H1 (cell line): ENCODE data around the gene IQCN. TPM values are rescaled to one million over a fixed set of nuclear protein-coding genes. Genes with fewer than 3 reads are reported as not detected.

Experiments
- EP300 ChIP-seq, 2 experiments: IDR thresholded peaks; 1 replicate in 1 of 2; 2 replicates in 1 of 2; pipeline ENCODE4 v1.6.1; 2011 to 2012; ENCODE audit warnings: low read depth in 2 of 2, low read length in 2 of 2, mild to moderate bottlenecking in 2 of 2, borderline replicate concordance in 1 of 2, inconsistent platforms in 1 of 2, moderate library complexity in 1 of 2
- HDAC6 ChIP-seq: IDR thresholded peaks from one replicate; pipeline ENCODE4 v1.7.1; 2012; ENCODE audit warnings: low read depth, mild to moderate bottlenecking, inconsistent platforms, low read length, moderate library complexity
- NRF1 ChIP-seq: IDR thresholded peaks from 2 replicates; pipeline ENCODE4 v1.6.1; 2011; ENCODE audit warnings: mild to moderate bottlenecking, low read depth, low read length, improper control_type of control experiment
- POLR2AphosphoS5 ChIP-seq: IDR thresholded peaks from 2 replicates; pipeline ENCODE4 v1.6.1; 2011; ENCODE audit warnings: low read depth, low read length
- SP1 ChIP-seq: IDR thresholded peaks from 2 replicates; pipeline ENCODE4 v1.6.1; 2011; ENCODE audit warnings: low read depth, low read length
- SRF ChIP-seq: IDR thresholded peaks from 2 replicates; pipeline ENCODE4 v1.6.1; 2011; ENCODE audit warnings: mild to moderate bottlenecking, low read depth, low read length, moderate library complexity
- TAF7 ChIP-seq: optimal IDR thresholded peaks from 2 replicates; pipeline ENCODE3; 2011; ENCODE audit warnings: low read depth, mild to moderate bottlenecking, inconsistent platforms, low read length, moderate library complexity, borderline replicate concordance
- polyA plus RNA-seq, 7 experiments: library from polyadenylated mRNA; depleted of rRNA in 3 of 7; stranded (reverse) in 5 of 7; unstranded in 2 of 7; fragments of >200 nt in 5 of 7; fragments of 200-250 nt in 2 of 7; gene quantifications; 1 replicate in 5 of 7; 2 replicates in 1 of 7; 4 replicates in 1 of 7; pipeline versions ENCODE4 v1.2.1 to v1.2.3, GENCODE V29; 2011 to 2013; ENCODE audit warnings: missing spikeins in 2 of 7, mixed read lengths in 2 of 7
- total RNA-seq: library from RNA; stranded (reverse); fragmentation: NEBNext Ultra II Directional; extraction: Animal tissue kit (Norgen Biotek cat#: 25700); gene quantifications from 2 replicates; pipeline ENCODE4 v1.2.1, GENCODE V29; 2021
- TF ChIP-seq, protein P1 (sequence below), 3 experiments: IDR thresholded peaks; 1 replicate in 2 of 3; 2 replicates in 1 of 3; pipeline versions ENCODE4 v1.5.1 to v1.6.1; 2011; ENCODE audit warnings: low read length in 3 of 3, mild to moderate bottlenecking in 3 of 3, inconsistent platforms in 2 of 3, low read depth in 1 of 3, moderate library complexity in 1 of 3; ENCODE audit not compliant: insufficient read depth in 1 of 3; ENCODE audit errors: control extremely low read depth in 1 of 3

Gene IQCN
- total and polyA plus RNA-seq, 2 of the 8 experiments (the other 6 are each of a cell fraction or from before 2014, with no cell fraction given) = 0.36 to 1.0 TPM

DNA sequence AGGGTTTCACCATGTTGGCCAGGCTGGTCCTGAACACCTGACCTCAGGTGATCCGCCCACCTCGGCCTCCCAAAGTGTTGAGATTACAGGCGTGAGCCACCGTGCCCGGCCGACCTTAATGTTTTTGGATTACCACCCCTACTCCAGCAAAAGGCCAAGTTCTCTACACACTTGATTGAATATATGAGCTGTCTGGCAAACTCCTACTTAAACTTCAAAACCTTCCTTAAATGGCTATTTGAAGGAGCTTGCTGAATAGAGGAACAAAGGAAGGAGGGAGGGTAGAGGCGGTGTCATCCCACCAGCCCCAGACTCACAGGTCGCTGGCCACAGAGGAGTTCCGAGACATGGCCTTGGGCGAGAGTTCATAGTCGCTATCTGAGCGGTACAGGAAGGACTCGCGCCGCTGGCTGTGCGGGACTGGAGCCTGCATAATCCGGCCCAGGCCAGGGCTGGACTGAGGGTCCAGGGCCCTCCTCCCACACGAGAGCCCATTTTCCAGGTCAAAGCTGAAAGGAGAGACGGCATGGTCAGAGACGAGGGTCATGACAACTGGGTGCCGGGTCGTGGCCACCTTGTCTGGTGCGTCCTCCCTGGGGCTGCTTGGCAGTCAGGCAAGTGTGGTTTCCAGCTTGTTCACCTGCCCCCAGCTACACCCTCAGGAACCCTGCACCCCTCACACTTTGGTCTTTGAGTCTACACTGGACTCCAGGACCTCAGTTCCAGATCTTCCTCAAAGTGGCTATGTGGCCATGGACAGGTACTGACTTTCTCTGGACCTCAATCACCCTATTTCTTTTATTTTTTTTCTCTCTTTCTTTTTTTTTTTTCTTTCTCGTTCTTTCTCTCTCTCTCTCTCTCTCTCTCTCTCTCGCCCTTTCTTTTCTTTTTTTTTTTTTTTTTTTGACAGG is 52.2 kb downstream of the IQCN start (continued):
- TF ChIP-seq EP300 (IDR thresholded peaks at IDR 0.05; ENCODE audit: borderline replicate concordance in 1 of 2, low read depth in 2 of 2, low read length in 2 of 2) = no peak
- no peak for TF ChIP-seq SRF
- no peak for TF ChIP-seq HDAC6
- TF ChIP-seq SP1 = no peak
- TF ChIP-seq POLR2AphosphoS5 = no peak
- TF ChIP-seq TAF7 = no peak
- TF ChIP-seq NRF1 = no peak
- TF ChIP-seq, protein P1, sequence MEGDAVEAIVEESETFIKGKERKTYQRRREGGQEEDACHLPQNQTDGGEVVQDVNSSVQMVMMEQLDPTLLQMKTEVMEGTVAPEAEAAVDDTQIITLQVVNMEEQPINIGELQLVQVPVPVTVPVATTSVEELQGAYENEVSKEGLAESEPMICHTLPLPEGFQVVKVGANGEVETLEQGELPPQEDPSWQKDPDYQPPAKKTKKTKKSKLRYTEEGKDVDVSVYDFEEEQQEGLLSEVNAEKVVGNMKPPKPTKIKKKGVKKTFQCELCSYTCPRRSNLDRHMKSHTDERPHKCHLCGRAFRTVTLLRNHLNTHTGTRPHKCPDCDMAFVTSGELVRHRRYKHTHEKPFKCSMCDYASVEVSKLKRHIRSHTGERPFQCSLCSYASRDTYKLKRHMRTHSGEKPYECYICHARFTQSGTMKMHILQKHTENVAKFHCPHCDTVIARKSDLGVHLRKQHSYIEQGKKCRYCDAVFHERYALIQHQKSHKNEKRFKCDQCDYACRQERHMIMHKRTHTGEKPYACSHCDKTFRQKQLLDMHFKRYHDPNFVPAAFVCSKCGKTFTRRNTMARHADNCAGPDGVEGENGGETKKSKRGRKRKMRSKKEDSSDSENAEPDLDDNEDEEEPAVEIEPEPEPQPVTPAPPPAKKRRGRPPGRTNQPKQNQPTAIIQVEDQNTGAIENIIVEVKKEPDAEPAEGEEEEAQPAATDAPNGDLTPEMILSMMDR (IDR thresholded peaks at IDR 0.05; ENCODE audit: control extremely low read depth in 1 of 3, insufficient read depth in 1 of 3, low read depth in 1 of 3, low read length in 3 of 3) = no peak
